ENCODE data around the gene ZNF14. TPM values are rescaled to one million over a fixed set of nuclear protein-coding genes. Genes with fewer than 3 reads are reported as not detected.
"Not testable (repeated sequence)": the region's sequence is repeated elsewhere in the genome, so short reads cannot be mapped to it uniquely, and the experiment has no call there.

ZNF14 gene
- total RNA-seq = 1 to 10 TPM; 5.0 to 8.5 (median 5.5) TPM

GRCh38 chr19:19732579-19733501 is at the start of gene ZNF14:
ZNF14 (minus strand) TSS chr19:19733112; CDS start chr19:19732958, 154 bp downstream.
- TF ChIP-seq, protein P1, sequence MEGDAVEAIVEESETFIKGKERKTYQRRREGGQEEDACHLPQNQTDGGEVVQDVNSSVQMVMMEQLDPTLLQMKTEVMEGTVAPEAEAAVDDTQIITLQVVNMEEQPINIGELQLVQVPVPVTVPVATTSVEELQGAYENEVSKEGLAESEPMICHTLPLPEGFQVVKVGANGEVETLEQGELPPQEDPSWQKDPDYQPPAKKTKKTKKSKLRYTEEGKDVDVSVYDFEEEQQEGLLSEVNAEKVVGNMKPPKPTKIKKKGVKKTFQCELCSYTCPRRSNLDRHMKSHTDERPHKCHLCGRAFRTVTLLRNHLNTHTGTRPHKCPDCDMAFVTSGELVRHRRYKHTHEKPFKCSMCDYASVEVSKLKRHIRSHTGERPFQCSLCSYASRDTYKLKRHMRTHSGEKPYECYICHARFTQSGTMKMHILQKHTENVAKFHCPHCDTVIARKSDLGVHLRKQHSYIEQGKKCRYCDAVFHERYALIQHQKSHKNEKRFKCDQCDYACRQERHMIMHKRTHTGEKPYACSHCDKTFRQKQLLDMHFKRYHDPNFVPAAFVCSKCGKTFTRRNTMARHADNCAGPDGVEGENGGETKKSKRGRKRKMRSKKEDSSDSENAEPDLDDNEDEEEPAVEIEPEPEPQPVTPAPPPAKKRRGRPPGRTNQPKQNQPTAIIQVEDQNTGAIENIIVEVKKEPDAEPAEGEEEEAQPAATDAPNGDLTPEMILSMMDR (IDR thresholded peaks at IDR 0.05) = no peak
- ATAC-seq (ENCODE audit: low FRiP score) (peak; percentile 100), DNase-seq (ENCODE audit: low spot score) (peak; percentile 89)

DNA sequence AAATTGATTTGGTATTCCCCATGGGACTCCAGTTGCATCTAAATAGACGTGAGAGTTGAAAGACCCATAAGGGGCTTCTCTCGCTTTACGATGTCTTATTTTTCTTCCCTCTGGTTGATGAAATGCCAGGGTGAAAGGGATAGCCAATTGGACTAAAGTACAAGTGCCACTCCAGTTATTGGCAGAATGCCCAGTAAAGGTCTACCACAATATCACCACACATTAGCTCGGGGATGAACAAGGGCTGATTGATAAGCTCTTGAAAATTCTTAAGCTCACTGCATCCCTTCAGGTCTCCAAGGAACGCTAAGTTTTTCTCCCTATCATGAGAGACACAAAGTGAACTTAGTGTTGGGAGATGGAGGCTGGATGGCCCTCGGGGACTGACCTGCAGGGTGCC is 48.9 kb upstream of the ZNF14 start:
- DNase-seq (ENCODE audit: low spot score) = not testable (repeated sequence)

DNA sequence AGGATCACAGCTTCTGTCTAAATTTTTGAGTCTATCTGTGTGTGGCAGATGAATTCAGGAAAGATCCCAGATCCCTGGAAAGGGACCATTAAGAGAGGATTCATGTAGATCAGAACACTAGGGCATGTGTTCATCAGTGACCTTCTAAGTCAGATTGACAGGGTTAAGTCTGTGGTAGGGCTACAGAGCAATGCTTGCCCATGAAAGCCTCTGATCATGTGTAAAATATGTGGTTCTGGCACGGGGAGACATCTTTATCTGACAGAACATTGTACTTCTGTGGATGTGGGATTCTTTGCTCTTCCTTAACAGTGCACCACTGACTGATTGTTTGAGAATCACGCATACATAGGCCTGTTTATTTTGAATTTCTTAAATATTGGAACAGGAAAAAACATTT is 45.8 kb upstream of the ZNF14 start:
- TF ChIP-seq, protein P1 (IDR thresholded peaks at IDR 0.05) = no peak
- ATAC-seq (ENCODE audit: low FRiP score) = no peak
- no peak for DNase-seq (ENCODE audit: low spot score)

More for the DNA sequence above, 48.9 kb upstream of the ZNF14 start:
- ATAC-seq (ENCODE audit: low FRiP score) = not testable (repeated sequence)

- TF ChIP-seq, protein P1 (IDR thresholded peaks at IDR 0.05) = no peak
- no peak for DNase-seq (ENCODE audit: low spot score)
- no peak for ATAC-seq (ENCODE audit: low FRiP score)
Measured at GRCh38 chr19:19777692-19778091, 44.8 kb upstream of the ZNF14 start.

GRCh38 chr19:19776206-19777008 is 43.5 kb upstream of the ZNF14 start:
- DNase-seq (ENCODE audit: low spot score) (peak; percentile 84), ATAC-seq (ENCODE audit: low FRiP score) (peak; percentile 100)
- TF ChIP-seq, protein P1 (IDR thresholded peaks at IDR 0.05) = no peak

DNA sequence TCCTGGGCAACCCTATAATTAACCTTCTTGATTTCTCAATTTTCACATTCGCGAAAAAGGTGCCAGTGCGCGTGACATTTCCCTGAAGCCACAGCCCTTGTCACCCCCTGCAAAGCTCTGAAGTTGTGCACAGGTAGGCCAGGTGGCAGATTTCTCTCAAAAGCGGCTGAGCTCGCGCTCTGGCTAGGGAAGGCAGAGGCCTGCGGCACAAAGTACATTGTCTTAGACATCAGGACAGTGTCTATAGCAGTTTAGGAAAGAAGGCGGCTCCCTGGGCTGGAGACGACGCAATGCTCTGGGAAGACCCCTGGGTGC is 42.9 kb upstream of the ZNF14 start:
- TF ChIP-seq, protein P1 (IDR thresholded peaks at IDR 0.05) = no peak
- DNase-seq (ENCODE audit: low spot score) (no peak), ATAC-seq (ENCODE audit: low FRiP score) (peak; percentile 41)

- TF ChIP-seq, protein P1 (IDR thresholded peaks at IDR 0.05) = no peak
- ATAC-seq (ENCODE audit: low FRiP score) (no peak), DNase-seq (ENCODE audit: low spot score) (no peak)
Measured at GRCh38 chr19:19774354-19775033, 41.6 kb upstream of the ZNF14 start.

- not testable (repeated sequence) for DNase-seq (ENCODE audit: low spot score); ATAC-seq (ENCODE audit: low FRiP score)
Measured at GRCh38 chr19:19771963-19772362, 39.1 kb upstream of the ZNF14 start.

GRCh38 chr19:19769971-19770370 is 37.1 kb upstream of the ZNF14 start:
- ATAC-seq (ENCODE audit: low FRiP score); DNase-seq (ENCODE audit: low spot score): not testable (repeated sequence)

Measured in omental fat pad (tissue), 4 donors.